ENCODE results near the gene MAB21L1.

MAB21L1 gene

DNA sequence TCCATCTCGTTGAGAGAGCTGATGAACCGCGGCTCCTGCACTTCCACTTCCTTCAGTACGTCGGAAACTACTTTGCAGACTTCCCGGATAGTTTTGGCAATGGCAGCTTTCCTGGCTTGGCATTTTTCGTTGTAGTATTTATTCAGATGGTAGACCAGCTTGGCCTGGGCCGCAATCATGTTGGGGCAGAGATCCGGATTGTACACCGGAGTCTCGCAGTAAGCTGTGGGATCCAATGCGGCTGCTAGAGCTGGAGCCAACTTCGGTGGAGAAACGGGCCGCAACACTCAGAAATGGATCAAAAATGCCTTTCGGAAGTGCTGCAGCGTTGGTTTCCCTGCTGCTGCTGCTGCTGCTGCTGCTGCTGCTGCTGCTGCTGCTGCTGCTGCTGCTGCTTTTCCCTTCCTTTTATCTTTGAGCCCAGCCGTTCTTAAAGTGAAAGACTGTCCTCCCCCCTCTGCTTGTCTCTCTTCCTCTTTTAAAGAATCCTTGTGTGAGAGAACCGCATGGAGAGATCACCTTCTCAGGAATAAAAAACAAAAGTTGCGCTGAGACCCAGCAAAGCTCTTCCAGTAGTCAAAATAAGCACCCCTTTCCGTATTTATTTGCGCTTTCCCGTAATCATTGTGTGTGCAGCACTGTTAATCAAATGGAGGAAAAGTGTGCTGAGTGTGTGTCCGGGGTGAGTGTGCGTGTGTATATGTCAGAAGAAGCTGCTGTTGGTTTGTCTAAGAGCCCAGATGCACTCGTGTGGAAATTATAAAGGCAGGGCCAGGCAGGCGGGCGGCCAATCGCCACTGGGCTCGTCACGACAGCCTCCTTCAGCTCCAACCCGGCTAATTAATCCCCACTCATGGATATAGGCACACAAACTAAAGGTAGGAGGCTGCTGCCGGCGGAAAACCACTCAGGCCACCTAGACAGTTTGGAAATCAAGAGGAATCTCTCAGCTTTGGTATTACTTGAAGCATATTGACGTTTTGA is at the start of gene MAB21L1:
TSS of gene MAB21L1 (minus strand) at position 730 of the 984 bp plus-strand sequence. CDS start at position 179, 551 bp downstream.
- DNase-seq (ENCODE audit: low read depth), result no peak

DNA sequence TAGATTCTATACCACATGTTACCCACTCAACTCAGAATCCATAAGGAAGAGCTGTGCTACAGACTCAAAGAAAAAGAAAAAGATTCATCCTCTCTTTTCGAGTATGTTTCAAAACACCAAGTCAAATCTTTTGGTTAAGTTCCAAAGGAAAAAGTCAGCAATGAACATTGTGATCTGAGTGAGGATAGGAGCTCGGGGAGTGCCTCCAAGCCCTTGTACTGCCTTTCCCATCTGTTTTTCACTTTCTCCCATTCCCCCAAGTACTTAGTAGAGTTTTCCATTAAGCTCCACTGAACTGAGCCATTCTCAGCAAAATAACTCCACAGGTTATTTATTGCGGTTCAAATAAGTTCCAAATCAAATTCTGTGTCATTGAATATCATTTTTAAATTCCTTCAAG is 47.7 kb upstream of the MAB21L1 start:
- DNase-seq (ENCODE audit: low read depth), result no peak

DNA sequence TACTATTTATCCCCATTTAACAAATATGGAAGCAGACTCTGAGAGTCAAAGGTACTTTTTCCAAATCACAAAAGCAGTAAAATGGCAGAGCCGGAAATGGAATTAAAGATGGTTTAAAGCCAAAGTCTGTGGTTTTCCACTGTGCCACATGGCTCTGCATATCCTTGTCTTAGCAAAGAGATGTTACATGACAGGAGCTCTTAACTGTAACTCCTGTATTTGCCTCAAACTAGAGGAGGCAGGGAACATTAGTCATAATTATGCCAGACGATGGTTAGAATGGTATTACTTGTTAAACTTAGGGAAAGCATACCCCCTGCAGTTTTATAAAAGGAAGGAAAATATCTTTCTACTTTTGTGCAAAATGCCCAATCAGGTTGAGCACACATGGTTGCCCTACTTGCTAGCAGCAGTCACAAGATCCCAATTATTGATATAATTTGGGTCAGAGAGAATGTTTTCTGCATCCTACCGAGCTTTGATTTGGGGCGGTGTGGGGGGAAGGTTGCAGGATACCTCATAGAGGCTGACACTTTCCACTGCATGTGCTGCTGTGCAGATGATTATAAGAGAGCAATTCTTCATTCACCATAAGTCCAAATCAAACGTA is 42.0 kb upstream of the MAB21L1 start:
- no peak for DNase-seq (ENCODE audit: low read depth)

DNA sequence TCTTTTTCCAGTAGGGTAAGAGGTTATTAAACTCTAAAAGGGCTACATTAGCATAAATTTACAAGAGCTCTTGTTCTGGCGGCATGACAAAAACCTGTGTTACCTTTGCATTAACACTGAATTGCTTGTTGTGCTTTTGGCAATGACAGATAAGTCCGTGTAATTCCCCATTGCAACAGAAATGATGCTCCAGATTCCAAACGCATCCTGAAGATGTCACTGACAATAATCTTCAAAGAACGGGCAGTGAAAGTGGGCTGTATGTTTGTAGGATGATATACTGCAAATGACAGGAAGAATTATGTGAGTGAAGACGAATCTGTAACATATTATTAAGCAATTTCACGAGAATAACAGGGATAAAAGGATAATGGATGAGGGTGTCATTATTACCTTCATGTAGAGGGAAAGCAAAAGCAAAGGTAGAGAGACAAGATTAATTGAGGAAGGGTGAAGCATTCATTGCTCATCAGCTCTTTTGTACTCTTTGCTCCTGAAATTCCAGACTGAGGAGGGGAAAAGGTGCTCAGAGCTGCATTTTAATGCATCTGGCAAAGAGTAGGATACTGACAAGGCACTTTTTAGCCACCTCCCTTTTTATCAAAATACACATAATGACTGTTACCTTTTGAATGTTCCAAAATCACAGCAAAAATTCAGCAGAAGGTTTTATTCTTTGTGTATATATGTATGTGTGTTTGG is 38.5 kb upstream of the MAB21L1 start:
- no peak for DNase-seq (ENCODE audit: low read depth)

DNA sequence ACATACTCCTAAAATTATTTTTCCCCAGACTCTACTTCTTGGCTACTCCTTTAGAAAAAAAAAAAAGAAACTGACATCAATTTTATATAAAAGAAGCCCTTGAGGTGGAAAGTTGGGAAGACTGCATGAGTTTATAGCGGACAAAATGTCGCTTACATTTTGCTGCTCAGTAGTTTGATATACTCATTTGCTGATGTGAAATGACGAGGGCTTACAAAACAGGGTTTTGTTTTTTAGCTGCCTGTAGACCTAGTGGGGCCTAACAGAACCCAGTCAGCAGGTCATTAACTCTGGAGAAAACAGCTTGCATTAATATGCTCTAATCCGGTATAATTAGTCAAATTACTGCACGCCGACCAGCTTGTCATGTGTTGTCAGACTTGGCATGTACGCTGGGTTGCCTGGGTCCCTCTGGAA is 37.6 kb upstream of the MAB21L1 start:
- DNase-seq (ENCODE audit: low read depth), result no peak

DNA sequence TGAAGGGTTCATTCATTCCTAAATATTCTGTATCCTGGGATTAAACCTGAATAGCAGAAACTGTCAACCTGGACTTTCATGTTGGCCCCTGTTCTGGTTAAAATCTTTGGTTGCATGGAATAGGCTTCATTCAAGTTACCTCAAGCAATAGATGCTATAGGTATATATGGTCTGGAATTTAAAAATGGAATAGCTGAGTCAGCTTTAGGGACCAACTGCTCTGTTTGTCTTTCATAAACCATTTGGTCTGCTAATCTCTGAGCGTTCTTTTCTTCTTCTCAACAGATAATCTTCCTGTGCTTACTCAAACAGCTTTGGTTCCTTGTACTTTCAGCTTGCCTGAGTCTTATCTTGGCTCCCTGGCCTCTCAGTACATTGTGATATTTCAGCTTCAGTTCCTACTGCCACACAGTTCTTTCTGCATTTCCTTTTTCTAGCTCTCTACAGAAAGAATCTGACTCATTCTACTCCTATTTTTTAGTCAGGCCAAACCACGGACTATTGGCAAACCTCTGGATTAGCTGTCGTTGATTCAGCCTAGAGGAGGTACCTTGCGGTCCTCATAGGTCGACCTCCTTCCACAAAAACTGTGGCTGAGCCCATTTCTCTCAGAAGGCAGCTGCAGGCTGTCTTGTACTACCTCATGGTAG is 35.9 kb upstream of the MAB21L1 start:
- peak; percentile 56 for DNase-seq (ENCODE audit: low read depth)

DNA sequence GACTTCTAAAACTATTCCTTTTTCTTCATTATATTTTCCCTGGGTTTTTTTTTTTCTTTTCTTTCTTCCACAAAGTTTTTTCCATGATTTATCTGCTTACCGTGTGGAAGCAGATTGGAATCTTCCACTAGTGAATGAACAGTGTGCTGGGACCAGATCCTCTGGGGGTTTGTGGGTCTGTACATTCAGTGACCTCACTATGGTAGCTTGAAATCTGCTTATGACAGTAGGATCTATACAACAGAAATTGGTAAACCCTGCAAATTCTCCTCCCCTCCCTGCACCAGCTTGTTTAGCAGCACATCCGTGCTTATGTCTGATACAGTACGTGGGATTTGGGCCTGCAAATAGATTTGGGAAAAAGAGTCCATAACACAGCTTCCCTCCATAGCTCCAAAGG is 26.0 kb upstream of the MAB21L1 start:
- no peak for DNase-seq (ENCODE audit: low read depth)

DNA sequence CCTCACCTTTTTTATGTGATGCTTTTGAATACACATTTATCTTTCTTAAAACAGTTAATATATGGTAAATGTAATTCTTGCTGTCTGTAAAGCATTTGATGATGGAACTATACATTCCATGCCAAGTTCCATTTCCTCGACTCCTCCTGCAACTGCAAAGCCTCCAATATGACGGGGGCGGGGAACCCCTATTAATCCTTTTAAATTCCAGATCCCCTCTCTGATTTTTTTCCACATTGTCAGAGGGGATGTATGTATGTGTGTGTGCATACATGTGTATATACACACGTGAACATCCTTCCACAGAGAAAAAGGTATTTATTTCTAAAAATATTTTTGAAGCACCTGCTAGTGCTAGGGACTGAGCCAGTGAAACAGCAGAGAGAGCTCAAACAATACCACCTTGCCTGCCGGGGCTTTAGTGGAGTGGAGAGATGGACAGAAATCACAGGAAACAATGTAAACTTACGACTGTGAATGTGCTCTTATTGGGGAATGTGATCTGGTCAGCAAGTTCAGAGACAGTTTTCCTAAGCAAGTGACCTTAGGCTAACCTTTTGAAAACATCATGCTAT is 25.3 kb upstream of the MAB21L1 start:
- no peak for DNase-seq (ENCODE audit: low read depth)

DNA sequence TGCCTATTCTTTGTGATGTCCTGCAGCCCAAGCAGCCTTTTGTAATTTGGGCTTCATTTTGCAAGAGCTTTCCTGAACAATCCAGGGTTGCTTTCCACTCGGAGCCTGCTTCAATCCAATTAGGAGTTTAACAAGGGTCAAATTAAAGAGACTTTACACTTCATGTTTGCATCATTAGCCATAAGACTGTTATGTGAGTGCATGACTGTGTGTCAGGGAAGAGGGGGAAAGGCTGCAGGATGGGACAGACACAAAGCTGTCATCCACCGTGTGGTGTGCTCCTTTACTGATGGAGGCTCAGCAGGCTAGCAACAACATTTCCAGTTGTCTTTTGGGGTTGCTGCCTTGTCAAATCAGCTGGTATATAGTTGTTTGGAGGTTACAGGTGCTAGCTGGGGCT is 23.7 kb upstream of the MAB21L1 start:
- no peak for DNase-seq (ENCODE audit: low read depth)

DNA sequence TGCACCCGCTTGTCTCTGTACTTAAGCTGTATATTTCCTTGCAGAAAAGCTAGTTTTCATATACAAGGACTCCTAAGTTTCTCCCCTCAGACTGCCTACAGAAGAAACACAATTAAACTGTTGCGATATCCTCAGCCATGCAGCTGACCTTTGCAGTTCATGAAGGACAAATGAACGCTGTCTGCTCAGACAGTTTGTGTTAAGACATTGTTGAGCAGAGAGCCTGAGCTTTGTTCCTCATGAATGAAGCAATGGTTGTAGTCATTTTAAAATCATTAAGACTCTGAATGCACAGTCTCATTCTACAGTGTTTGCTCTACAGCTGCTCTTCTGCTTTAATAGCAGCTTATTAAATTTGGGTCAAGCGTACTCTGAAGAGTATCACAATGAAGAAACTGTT is 23.2 kb upstream of the MAB21L1 start:
- DNase-seq (ENCODE audit: low read depth), result no peak

DNA sequence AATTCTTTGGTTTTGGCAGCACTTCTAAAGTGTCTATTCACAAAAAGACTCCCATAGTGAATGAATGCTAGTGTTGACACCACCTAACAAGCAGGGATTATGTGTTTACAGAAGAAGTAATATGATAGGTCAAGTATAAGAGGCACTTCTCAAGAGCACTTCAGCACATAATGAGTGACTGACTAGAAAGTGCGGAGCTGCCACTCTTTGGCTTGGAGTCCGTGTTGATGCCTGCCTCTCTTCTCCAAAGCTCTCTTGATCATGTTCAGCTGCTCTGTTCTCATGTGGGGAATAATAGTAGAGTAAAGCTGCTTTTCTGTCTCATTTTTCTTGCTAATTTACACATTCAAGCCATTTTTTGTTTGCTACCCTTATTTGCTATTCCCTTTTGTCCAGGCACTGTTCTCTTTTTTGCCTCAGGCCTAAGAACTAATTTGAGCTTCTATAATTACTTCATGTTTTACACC is 22.7 kb upstream of the MAB21L1 start:
- DNase-seq (ENCODE audit: low read depth), result no peak

DNA sequence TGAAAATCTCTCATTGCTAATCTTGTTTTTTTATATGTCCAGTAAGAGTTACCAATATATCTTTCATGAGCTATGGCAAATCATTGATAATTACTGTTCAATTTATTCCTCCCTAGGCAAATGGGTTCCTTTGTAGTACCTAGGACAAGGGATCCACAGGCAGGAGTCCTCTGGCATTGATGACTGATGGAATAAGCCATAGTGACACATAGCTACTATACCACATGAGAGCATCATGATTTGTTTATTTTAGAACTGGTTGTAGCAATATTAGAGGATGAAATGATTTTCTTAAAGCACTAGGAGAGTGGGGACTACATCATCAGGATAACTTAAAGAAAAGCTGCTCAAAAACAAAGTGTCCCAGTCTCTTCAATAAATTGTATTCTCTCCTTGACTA is 21.7 kb upstream of the MAB21L1 start:
- DNase-seq (ENCODE audit: low read depth), result no peak

DNA sequence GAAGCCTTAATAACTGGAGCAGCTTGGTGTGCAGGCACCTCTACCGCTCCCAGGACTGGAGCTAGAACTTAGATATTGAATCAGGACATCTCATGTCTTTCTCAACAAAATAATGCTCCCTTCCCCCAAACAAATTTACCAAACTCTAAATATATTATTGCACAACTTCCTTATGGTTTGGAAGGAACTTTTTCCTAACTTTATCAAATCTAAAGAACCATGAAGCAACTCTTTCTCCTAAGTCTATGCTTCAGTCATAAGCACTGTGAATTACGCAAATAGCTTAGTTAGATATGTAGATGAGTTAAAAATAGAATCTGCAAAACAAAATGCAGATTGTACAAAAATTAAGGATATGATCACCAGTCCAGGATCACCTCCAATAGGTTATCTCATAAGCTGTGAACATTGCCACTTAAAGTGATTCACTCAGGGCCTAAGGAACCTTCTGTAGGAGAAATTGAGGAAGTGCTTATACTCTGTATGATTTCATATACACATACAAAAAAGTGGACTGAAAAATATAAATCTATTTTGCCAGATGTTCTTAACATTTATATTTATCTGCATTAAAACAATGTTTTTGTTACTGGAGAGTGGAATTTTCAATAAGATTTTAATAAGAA is 20.4 kb upstream of the MAB21L1 start:
- no peak for DNase-seq (ENCODE audit: low read depth)

DNA sequence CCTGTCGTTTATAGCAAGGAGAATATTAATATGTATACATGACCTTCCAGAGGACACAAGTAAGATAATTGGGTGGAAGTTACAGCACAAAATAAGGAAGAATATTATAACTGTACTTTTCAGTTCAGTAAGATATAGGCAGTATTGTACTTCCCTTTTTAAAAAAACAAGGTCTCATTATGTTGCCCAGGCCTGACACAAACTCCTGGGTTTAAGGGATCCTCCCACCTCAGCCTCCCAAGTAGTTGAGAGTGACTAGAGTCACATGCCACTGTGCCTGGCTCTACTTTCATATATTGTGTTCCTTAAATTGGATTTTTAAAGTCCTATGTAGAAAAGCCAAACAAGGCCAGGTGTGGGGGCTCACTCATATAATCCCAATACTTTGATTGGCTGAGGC is 19.5 kb upstream of the MAB21L1 start:
- no peak for DNase-seq (ENCODE audit: low read depth)

DNA sequence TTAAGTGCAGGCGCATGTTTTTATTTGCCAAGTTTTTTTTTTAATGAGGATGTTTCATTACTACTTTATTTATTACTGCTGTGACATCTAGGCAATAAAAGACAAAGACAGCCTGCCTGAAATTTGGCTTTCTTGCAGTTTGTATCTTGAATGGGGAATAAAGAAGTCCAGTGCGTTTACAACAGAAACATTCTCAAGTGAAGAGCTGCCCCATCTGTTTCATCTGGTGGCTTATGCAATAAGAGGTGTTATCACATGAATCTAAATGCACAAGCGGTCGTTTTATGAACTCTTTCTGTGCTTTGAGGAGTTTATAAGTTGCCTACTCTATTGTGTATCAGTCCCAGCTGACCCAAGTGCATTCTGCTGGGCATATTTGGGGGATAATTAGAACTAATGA is 12.6 kb upstream of the MAB21L1 start:
- no peak for DNase-seq (ENCODE audit: low read depth)

DNA sequence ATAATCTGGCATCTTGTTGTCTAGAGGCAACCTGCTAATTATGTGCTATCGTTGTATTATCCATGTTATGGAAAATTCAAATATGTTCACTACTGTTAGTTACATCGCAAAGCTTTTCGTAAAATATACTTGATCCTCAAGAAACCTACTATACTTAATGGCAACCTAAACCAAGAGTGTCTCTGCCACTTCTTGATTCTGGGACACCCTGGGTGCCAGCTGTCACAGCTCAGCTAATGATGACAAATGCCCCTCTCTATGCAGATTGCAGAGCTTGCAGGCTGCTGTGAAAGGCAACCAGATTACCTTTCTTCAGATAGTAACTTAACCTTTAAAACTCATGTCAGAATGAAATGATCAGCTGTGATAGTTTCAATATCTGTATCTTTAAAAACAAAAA is 8.9 kb upstream of the MAB21L1 start:
- no peak for DNase-seq (ENCODE audit: low read depth)

DNA sequence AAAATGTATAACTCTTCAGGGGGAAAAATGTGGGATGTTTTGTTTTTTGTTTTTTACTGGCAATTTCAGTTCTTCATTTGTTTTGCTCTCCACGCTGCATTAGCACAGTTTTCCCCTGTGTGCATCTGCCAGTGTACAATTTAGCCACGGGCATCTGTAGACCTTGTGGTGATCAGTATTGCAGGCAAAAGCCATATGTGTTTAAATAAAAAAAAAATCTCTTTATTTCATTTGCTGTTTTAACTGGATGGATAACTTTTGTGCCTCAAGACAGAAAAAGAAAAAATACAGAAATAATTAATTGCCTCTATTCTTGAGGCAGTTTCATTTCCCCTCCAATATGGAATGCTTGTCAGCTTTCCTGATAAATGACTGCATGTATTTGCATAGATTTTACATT is 7.9 kb upstream of the MAB21L1 start:
- no peak for DNase-seq (ENCODE audit: low read depth)

DNA sequence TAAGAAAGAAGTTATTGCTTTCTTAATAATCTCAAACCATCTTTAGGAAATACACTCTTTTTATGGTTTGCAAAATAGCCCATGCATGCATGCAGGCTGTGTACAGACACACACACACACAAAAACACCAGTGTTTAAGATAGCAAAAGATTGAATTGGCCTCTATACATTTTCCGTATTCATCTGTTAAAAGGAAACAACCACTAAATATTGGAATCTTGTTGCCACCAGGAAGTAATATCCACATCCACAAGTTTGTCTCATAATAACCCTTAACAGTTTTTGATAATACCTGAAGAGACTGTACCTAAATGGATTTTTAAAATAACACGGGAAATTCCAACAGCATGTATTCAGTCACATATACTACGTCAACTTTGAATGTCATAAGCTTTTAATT is 7.3 kb upstream of the MAB21L1 start:
- DNase-seq (ENCODE audit: low read depth), result no peak

DNA sequence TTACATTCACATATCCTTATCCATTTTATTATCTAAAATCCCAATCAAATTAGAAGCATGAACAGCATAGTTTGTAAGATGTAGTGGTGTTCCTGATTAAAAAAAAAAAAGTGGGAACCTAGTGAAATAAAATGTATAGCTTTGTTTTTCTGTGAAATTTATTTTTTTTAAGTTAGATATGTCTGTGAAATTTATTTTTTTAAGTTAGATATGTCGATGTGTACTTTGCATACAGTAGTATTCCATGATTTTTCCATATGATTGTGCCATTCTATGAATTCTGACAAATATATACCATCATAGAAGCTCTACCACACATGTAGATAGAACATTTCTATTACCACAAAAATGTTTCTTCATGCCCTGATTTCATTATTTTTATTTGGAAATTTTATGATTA is 6.0 kb upstream of the MAB21L1 start:
- no peak for DNase-seq (ENCODE audit: low read depth)

DNA sequence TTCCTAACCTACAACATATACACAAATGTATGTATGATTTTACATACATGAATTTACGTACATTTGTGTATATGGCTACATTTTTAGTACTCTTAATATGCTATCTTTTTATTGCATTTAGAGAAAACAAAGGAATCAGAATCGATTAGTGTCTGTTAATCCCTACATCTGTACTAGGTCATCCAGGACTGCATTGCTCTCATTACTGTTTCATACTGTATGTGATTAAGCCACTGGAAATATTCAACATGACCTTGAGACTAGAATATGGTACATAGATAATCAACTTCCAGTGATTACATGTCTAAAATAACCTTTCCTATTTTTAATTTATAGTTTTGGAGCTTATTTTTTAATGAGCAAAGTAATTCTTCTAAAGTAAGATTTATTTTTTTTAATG is 5.3 kb upstream of the MAB21L1 start:
- no peak for DNase-seq (ENCODE audit: low read depth)

DNA sequence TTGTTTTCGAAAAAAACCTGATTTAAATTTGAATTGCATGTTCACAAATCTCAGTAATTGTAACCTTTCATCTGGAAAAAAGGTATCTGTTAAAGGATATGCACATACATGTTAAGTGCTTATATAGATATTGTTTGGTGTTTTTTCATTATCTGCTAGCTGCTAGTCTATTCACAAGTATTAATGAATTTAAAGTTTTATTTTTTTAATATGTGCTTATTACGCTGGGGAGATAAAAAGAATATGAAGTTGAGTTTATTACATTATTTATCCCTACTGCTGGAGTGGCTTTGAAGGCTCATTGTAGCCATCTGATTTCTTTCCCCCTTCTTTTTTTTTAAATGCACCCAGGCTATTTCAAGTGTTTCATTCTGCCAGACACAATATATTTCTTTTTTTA is 3.9 kb upstream of the MAB21L1 start:
- no peak for DNase-seq (ENCODE audit: low read depth)

Data from HS-27A (cell line).